Loucy (cell line): ENCODE data around the gene EPB41L5.

ENCODE experiments used
- H2AFZ ChIP-seq: fragments of 200-600 bp; sonication (generic); 2 replicates; pipeline ENCODE4 v1.6.0; 2016; ENCODE audit warnings: antibody characterized with exemption, mild to moderate bottlenecking, low read length, moderate library complexity
- H3F3A ChIP-seq: fragments of 200-600 bp; 2 replicates; pipeline ENCODE4 v1.6.0; 2016; ENCODE audit warnings: antibody characterized with exemption, low read depth, mild to moderate bottlenecking
- H3K27me3 ChIP-seq: fragments of 200-600 bp; sonication (generic); 2 replicates; pipeline ENCODE4 v1.6.1; 2014; ENCODE audit warnings: low read length, mild to moderate bottlenecking; ENCODE audit not compliant: insufficient read depth, poor library complexity, severe bottlenecking
- H3K36me3 ChIP-seq: fragments of 200-600 bp; sonication (generic); 2 replicates; pipeline ENCODE4 v1.6.1; 2016; ENCODE audit warnings: low read length; ENCODE audit not compliant: insufficient read depth
- H3K4me1 ChIP-seq: fragments of 200-600 bp; sonication (generic); 2 replicates; pipeline ENCODE4 v1.5.1; 2014; ENCODE audit warnings: low read length, mild to moderate bottlenecking; ENCODE audit not compliant: insufficient read depth, poor library complexity, severe bottlenecking
- H3K4me2 ChIP-seq: fragments of 200-600 bp; sonication (generic); 2 replicates; pipeline ENCODE4 v1.6.0; 2014; ENCODE audit warnings: antibody characterized with exemption, low read length, low read depth, mild to moderate bottlenecking; ENCODE audit not compliant: poor library complexity, severe bottlenecking
- H3K4me3 ChIP-seq: fragments of 200-600 bp; sonication (generic); 2 replicates; pipeline ENCODE4 v1.5.1; 2014; ENCODE audit warnings: low read length, mild to moderate bottlenecking, mixed read lengths; ENCODE audit not compliant: poor library complexity, severe bottlenecking
- H3K79me2 ChIP-seq: fragments of 200-600 bp; sonication (generic); 2 replicates; pipeline ENCODE4 v1.6.1; 2014; ENCODE audit warnings: low read length; ENCODE audit not compliant: insufficient read depth
- H3K9ac ChIP-seq: fragments of 200-600 bp; sonication (generic); 2 replicates; pipeline ENCODE4 v1.6.0; 2014; ENCODE audit warnings: mild to moderate bottlenecking, low read depth, low read length, moderate library complexity; ENCODE audit not compliant: poor library complexity, severe bottlenecking
- H3K9me2 ChIP-seq: fragments of 200-600 bp; sonication (generic); replicated peaks from 2 replicates; pipeline ENCODE4 v1.6.1; 2016; ENCODE audit warnings: low read depth, low read length, mixed read lengths
- H3K9me3 ChIP-seq: fragments of 200-600 bp; sonication (generic); 2 replicates; pipeline ENCODE4 v1.6.1; 2014; ENCODE audit warnings: mild to moderate bottlenecking, antibody characterized with exemption, low read length, low read depth; ENCODE audit not compliant: insufficient read depth
- H4K20me1 ChIP-seq: fragments of 200-600 bp; sonication (generic); 2 replicates; pipeline ENCODE4 v1.6.0; 2014; ENCODE audit warnings: antibody characterized with exemption, low read length, mild to moderate bottlenecking; ENCODE audit not compliant: insufficient read depth, poor library complexity, severe bottlenecking
- CTCF ChIP-seq: fragments of 200-600 bp; sonication (generic); conservative IDR thresholded peaks from 2 replicates; pipeline ENCODE4 v1.5.1; 2014; ENCODE audit warnings: mild to moderate bottlenecking, antibody characterized with exemption, low read length
- EZH2phosphoT487 ChIP-seq: fragments of 200-600 bp; IDR thresholded peaks from 2 replicates; pipeline ENCODE4 v1.6.1; 2018; ENCODE audit warnings: antibody characterized with exemption, mild to moderate bottlenecking, moderate library complexity, borderline replicate concordance

EPB41L5 gene

GRCh38 chr2:120014226-120014980, 1.5 kb downstream of the EPB41L5 start:
- H3K36me3 ChIP-seq = no peaks in the 10 kb centered on the region
- H3K79me2 ChIP-seq = peaks cover 14% of the 10 kb centered on the region
- no peak overlapping the region for H2AFZ ChIP-seq
- no peak overlapping the region for H3K9ac ChIP-seq
- H3K27me3 ChIP-seq = no peaks in the 10 kb centered on the region
- peaks cover 11% of the 10 kb centered on the region for H3K4me1 ChIP-seq
- H3K4me3 ChIP-seq = peak overlapping the region; percentile 87
- no peaks in the 10 kb centered on the region for H3K9me3 ChIP-seq
- peaks cover 9% of the 10 kb centered on the region for H4K20me1 ChIP-seq
- H3F3A ChIP-seq = no peaks in the 10 kb centered on the region
- H3K4me2 ChIP-seq = peak overlapping the region; percentile 68
- TF ChIP-seq CTCF = no peak
- no peak for TF ChIP-seq EZH2phosphoT487
- H3K9me2 ChIP-seq = no peaks in the 10 kb centered on the region

GRCh38 chr2:120016800-120017199, 3.9 kb downstream of the EPB41L5 start:
- H3K36me3 ChIP-seq = no peaks in the 10 kb centered on the region
- H3K9me2 ChIP-seq = no peaks in the 10 kb centered on the region
- no peak overlapping the region for H2AFZ ChIP-seq
- no peak for TF ChIP-seq EZH2phosphoT487
- no peak for TF ChIP-seq CTCF
- no peaks in the 10 kb centered on the region for H3F3A ChIP-seq
- peaks cover 9% of the 10 kb centered on the region for H4K20me1 ChIP-seq
- H3K9me3 ChIP-seq = no peaks in the 10 kb centered on the region
- H3K4me2 ChIP-seq = peak overlapping the region; percentile 8
- no peak overlapping the region for H3K9ac ChIP-seq
- no peak overlapping the region for H3K4me3 ChIP-seq
- peaks cover 11% of the 10 kb centered on the region for H3K4me1 ChIP-seq
- H3K79me2 ChIP-seq = peaks cover 14% of the 10 kb centered on the region
- H3K27me3 ChIP-seq = no peaks in the 10 kb centered on the region

- no peaks in the 10 kb centered on the region for H3K9me3 ChIP-seq
- H3F3A ChIP-seq = no peaks in the 10 kb centered on the region
- TF ChIP-seq CTCF = no peak
- no peak for TF ChIP-seq EZH2phosphoT487
- H3K4me3 ChIP-seq = no peak overlapping the region
- H3K79me2 ChIP-seq = peaks cover 14% of the 10 kb centered on the region
- no peak overlapping the region for H2AFZ ChIP-seq
- H3K4me2 ChIP-seq = peak overlapping the region; percentile 8
- no peaks in the 10 kb centered on the region for H3K36me3 ChIP-seq
- H3K9ac ChIP-seq = no peak overlapping the region
- peaks cover 9% of the 10 kb centered on the region for H4K20me1 ChIP-seq
- no peaks in the 10 kb centered on the region for H3K9me2 ChIP-seq
- peaks cover 10% of the 10 kb centered on the region for H3K4me1 ChIP-seq
- no peaks in the 10 kb centered on the region for H3K27me3 ChIP-seq
Observed at GRCh38 chr2:120017201-120017600, 4.3 kb downstream of the EPB41L5 start.
